Brain microvascular endothelial cell (primary cell): ENCODE data around the gene CRB2.

Experiments used
- DNase-seq: peaks from one replicate; pipeline ENCODE4 v3.0.0-alpha.2; 2020
- H3K27ac ChIP-seq: fragments of 250-450 bp; sonication (Bioruptor Pico); 2 replicates; pipeline ENCODE4 v1.5.1; 2020; ENCODE audit warnings: mild to moderate bottlenecking, moderate library complexity
- H3K27me3 ChIP-seq: fragments of 250-450 bp; sonication (Bioruptor Pico); replicated peaks from 2 replicates; pipeline ENCODE4 v1.5.1; 2020; ENCODE audit warnings: mild to moderate bottlenecking
- H3K36me3 ChIP-seq: fragments of 250-450 bp; sonication (Bioruptor Pico); replicated peaks from 2 replicates; pipeline ENCODE4 v1.5.1; 2020; ENCODE audit warnings: mild to moderate bottlenecking
- H3K4me3 ChIP-seq: 2 replicates; pipeline ENCODE4 v1.5.1; 2011; ENCODE audit warnings: low read depth, mild to moderate bottlenecking, control low read depth, low read length, moderate library complexity
- in situ Hi-C: cut with HindIII; loops from 2 replicates; pipeline ENCODE4 v1.10.0; 2017; ENCODE audit warnings: low sequenced_read_pairs, low pct_ligation_motif_present
- TF ChIP-seq, protein P1 (sequence below): IDR thresholded peaks from 2 replicates; pipeline ENCODE4 v1.5.1; 2011; ENCODE audit warnings: low read depth, mild to moderate bottlenecking, moderate library complexity, low read length, control low read depth, inconsistent platforms; ENCODE audit errors: missing control alignments

The CRB2 gene

DNA sequence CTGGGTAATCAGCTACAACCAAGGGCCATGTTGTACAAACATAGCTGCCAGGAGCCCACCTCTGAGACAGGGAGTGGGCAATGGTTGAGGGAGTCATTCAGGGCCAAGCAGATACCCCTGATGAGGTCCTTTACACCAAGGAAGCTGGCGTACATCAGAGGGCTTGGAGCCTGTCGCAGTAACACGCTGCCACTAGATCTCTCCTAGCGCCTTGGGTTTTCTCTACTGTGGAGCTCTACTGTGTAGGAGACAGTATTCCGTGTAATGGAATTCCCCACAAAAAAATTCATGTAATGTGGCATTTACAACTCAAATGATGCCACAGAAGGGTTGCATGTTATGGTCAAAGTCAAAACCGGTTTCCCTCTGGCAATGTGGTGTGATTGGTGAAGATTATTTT, 41.4 kb upstream of the CRB2 start:
- Histone ChIP-seq H3K36me3 (no peaks in the 10 kb centered on the region), H3K27ac (no peak overlapping the region), H3K27me3 (no peaks in the 10 kb centered on the region), H3K4me3 (no peak overlapping the region)
- no peak for DNase-seq
- TF ChIP-seq, protein P1, sequence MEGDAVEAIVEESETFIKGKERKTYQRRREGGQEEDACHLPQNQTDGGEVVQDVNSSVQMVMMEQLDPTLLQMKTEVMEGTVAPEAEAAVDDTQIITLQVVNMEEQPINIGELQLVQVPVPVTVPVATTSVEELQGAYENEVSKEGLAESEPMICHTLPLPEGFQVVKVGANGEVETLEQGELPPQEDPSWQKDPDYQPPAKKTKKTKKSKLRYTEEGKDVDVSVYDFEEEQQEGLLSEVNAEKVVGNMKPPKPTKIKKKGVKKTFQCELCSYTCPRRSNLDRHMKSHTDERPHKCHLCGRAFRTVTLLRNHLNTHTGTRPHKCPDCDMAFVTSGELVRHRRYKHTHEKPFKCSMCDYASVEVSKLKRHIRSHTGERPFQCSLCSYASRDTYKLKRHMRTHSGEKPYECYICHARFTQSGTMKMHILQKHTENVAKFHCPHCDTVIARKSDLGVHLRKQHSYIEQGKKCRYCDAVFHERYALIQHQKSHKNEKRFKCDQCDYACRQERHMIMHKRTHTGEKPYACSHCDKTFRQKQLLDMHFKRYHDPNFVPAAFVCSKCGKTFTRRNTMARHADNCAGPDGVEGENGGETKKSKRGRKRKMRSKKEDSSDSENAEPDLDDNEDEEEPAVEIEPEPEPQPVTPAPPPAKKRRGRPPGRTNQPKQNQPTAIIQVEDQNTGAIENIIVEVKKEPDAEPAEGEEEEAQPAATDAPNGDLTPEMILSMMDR = no peak
- in situ Hi-C loops = no loop called here

DNA sequence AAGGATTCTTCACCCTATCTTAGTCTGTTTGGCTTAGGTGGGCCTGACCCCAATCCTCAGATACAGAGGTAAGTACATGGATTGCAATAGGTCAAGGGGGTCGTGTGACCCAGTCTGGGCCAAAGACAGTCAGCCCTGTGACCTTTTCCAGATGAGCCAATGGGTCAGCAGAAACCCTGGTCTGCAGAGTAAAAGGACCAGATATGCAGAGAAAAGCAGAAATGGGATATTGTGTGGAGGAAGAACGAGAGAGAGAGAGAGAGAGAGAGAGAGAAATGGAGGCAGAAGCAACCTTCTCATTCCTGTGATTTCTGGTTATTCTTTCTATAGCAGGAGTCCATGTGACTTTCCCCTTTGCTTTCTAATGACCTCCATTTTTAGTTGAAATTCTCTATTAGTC, 40.4 kb upstream of the CRB2 start:
- no peak overlapping the region for H3K27ac ChIP-seq
- no peak for DNase-seq
- H3K4me3 ChIP-seq = no peak overlapping the region
- TF ChIP-seq, protein P1 = no peak
- in situ Hi-C loops = no loop called here
- H3K36me3 ChIP-seq = no peaks in the 10 kb centered on the region
- H3K27me3 ChIP-seq = no peaks in the 10 kb centered on the region

DNA sequence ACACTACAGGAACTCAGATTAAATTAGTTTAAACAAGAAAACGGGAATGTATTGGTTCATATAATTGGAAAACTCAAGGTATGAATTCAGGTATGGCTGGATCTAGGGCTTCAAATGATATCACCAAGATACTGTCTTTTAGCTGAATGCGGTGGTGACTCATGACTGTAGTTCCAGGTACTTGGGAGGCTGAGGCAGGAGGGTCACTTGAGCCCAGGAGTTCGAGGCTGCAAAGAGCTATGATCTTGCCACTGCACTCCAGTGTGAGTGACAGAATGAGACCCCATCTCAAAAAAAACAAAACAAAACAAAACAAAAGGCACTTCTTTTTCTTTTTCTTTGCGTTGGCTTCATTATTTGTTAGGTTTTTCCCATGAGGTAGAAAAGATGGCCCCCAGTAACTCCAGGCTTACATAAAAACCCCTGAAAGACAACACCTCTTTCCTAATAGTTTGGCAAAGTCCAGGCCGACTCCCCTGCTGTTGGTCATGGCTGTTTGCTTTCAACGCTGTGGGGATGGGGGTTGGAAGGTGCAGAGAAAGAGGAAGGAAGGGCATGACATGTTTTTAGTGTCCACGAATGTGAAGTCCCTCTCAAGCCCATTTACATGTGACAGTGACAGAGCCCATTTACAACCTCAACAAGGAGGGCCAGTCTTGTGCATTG, 39.8 kb upstream of the CRB2 start:
- Histone ChIP-seq H3K27me3 (no peaks in the 10 kb centered on the region), H3K4me3 (no peak overlapping the region), H3K27ac (no peak overlapping the region), H3K36me3 (no peaks in the 10 kb centered on the region)
- TF ChIP-seq, protein P1 = no peak
- in situ Hi-C loops = no loop called here
- DNase-seq = no peak

DNA sequence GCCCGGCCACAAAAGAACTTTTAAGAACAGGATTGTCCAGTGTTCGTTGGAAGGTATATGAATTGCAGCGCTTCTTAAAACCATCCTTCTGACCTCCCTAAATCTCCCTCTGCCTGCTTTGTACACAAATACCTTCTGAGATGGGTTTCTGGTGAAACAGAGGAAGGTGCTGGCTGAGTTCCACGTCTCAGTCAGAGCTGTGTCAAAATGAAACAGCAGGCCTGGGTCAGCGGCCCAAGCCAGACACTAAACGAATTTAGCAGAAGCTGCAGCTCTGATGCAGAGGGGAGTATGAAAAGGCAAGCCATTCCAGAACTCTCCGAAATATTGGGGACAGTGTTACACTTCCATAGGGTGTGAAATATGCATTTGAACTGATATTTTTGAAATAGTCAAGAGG, 37.8 kb upstream of the CRB2 start:
- no peak overlapping the region for H3K4me3 ChIP-seq
- H3K36me3 ChIP-seq = no peaks in the 10 kb centered on the region
- no peak overlapping the region for H3K27ac ChIP-seq
- TF ChIP-seq, protein P1 = no peak
- no peak for DNase-seq
- no peaks in the 10 kb centered on the region for H3K27me3 ChIP-seq
- in situ Hi-C loops = no loop called here

DNA sequence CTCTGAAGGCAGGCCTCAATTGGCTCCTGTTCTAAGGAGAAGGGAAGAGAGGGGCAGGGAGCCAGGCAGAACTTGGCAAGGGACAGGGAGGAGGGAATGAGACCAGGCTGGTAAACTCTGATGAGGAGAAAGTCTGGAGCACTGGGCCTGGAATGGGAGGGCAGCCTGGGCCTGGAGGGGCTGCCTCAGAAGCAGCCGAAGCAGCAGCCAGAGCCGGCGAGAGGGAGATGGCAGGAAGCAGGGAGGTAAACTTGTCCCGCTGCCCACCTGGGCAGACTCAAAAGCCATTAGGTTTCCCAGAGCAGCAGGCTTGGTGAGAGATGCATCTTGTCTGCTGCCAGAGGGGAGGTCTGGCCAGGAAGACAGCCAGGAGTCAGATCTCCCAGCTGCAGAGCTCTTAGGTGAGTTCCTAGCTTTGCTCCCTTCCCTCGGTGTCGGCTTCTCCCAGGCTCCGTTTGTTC, 37.0 kb upstream of the CRB2 start:
- H3K27ac ChIP-seq = no peak overlapping the region
- in situ Hi-C loops = no loop called here
- TF ChIP-seq, protein P1 = no peak

More for the DNA sequence above, 37.0 kb upstream of the CRB2 start:
- Histone ChIP-seq H3K4me3 (no peak overlapping the region), H3K36me3 (no peaks in the 10 kb centered on the region), H3K27me3 (no peaks in the 10 kb centered on the region)
- DNase-seq = no peak
